Body of pancreas (tissue), 4 donors: ENCODE results near the gene DPP7.

Source experiments
- POLR2A ChIP-seq, 3 donors: fragments of 450-650 bp; IDR thresholded peaks; one replicate each; pipeline ENCODE4 v1.6.1; 2016; ENCODE audit warnings: antibody characterized with exemption in 3 of 3, mild to moderate bottlenecking in 2 of 3
- TF ChIP-seq, protein P1 (sequence below), 7 experiments: fragments of 450-650 bp in 4 of 7; fragments of 200-600 bp in 3 of 7; sonication (generic) in 3 of 7; IDR thresholded peaks; one replicate each; pipeline ENCODE4 v1.5.1; 2016 to 2019; ENCODE audit warnings: antibody characterized with exemption in 7 of 7

DNA sequence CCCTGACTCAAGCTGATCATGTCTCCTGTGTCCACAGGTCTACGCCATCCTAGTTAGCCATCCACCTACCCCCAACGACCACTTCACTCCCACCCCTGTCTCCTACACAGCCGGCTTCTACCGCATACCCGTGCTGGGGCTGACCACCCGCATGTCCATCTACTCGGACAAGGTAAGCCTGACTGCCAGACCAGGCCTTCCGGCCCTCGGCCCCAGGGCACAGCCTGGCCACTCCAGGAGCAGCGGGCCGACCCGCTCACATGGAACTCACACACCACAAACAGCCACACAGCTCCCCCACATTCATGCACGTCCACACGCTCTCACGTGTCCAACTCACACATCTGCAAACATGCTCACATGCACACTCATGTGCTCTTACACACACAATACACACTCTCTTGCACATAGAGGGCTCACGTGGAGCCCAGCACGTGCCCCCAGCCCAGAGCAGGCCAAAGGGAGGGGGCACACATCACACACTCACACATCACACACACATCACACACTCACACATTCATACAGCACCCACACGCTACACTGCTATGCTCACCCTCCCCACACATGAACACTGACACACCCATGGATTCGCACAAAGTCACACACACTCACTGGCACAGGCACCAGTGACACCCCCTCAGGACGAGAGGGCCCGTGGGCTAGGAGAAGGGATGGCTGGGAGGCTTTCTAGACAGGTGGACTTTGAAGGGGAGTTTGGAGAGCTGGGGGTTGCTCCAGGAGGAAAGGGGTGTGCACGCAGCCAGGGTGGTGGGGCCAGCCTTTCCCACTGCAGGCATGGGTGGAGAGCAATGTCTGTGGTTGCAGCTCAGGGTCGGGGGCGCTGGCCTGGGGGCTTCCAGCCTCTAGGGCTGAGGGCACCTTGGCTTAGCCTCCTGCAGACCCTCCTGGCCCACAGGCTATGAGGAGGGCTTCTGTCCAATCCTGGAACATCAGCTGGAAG is 27.7 kb upstream of the DPP7 start:
- TF ChIP-seq, protein P1, sequence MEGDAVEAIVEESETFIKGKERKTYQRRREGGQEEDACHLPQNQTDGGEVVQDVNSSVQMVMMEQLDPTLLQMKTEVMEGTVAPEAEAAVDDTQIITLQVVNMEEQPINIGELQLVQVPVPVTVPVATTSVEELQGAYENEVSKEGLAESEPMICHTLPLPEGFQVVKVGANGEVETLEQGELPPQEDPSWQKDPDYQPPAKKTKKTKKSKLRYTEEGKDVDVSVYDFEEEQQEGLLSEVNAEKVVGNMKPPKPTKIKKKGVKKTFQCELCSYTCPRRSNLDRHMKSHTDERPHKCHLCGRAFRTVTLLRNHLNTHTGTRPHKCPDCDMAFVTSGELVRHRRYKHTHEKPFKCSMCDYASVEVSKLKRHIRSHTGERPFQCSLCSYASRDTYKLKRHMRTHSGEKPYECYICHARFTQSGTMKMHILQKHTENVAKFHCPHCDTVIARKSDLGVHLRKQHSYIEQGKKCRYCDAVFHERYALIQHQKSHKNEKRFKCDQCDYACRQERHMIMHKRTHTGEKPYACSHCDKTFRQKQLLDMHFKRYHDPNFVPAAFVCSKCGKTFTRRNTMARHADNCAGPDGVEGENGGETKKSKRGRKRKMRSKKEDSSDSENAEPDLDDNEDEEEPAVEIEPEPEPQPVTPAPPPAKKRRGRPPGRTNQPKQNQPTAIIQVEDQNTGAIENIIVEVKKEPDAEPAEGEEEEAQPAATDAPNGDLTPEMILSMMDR (IDR thresholded peaks at IDR 0.05), result no peak
- TF ChIP-seq POLR2A (IDR thresholded peaks at IDR 0.05), result no peak
